HG02840 (cell line): ENCODE measurements around the gene ARHGAP4.
A peak's percentile ranks its signal among the peaks of the same experiment; 100 is the strongest.

Source experiments
- ATAC-seq: cut with Tn5 transposase; IDR thresholded peaks from one replicate; pipeline ENCODE4 v1.9.1; 2021; ENCODE audit warnings: mild to moderate bottlenecking, moderate library complexity, moderate number of reproducible peaks; ENCODE audit not compliant: unreplicated experiment, low FRiP score

Gene ARHGAP4

GRCh38 chrX:153908219-153908860 is 17.7 kb downstream of the ARHGAP4 start:
- ATAC-seq: no peak

GRCh38 chrX:153907456-153907855 is 18.6 kb downstream of the ARHGAP4 start:
- no peak for ATAC-seq

DNA sequence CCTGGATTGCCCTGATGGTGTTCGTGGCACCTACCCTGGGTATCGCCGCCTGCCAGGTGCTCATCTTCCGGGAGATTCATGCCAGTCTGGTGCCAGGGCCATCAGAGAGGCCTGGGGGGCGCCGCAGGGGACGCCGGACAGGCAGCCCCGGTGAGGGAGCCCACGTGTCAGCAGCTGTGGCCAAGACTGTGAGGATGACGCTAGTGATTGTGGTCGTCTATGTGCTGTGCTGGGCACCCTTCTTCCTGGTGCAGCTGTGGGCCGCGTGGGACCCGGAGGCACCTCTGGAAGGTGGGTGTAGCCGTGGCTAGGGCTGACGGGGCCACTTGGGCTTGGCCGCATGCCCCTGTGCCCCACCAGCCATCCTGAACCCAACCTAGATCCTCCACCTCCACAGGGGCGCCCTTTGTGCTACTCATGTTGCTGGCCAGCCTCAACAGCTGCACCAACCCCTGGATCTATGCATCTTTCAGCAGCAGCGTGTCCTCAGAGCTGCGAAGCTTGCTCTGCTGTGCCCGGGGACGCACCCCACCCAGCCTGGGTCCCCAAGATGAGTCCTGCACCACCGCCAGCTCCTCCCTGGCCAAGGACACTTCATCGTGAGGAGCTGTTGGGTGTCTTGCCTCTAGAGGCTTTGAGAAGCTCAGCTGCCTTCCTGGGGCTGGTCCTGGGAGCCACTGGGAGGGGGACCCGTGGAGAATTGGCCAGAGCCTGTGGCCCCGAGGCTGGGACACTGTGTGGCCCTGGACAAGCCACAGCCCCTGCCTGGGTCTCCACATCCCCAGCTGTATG is 19.7 kb downstream of the ARHGAP4 start:
- ATAC-seq: no peak

GRCh38 chrX:153905481-153906095 is 20.5 kb downstream of the ARHGAP4 start:
- ATAC-seq: no peak

DNA sequence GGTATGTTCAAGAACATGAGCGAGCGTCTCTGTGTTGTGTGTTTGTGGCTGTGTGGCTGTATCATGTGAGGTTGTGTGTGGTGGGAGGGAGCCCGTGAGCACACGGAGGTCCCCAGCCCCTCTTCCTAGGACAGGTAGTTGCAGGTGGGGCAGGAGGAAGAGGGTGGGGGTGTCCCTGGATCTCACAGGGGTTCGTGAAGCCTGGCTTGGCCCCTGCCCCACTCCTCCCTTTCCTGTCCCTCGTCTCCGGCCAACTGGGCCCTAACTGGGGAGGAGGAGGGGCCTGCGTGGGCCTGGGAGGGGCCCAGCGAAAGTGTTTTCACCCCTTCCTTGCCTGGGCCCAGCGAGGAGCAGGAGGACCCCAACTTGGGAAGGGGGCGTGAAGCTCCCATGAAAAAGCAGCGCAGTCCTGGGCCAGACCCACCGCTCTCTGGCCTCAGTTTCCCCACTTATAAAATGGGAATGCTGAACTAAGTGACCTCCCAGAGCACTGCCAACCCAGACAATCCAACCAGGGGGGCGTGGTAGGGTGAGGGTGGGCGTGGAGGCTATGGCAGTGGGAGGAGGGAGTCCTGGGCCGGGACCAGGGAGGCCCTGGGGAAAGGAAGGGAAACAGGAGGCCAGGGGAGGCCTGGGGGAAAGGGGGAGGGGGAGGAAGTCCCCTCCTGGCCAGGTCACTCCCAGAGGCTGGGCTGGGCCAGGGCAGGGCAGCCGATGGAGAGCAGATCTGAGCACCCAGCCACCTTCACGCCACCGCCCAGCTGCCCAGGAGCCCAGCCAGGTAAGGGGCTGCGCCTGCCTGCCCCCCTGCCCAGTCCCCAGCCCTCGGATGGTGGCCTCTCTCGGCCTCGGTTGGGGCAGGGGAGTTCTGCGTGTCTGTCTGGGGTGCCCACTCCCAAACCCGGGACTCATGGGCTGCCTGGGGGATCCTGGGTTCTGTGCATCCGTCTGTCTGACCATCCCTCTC is 21.8 kb downstream of the ARHGAP4 start, which contains the start of gene AVPR2:
Gene AVPR2 (plus strand): TSS at position 683 of the 967 bp plus-strand sequence. CDS start 473 bp downstream, outside the sequence.
- no peak for ATAC-seq

GRCh38 chrX:153903238-153903980 is 22.7 kb downstream of the ARHGAP4 start:
- no peak for ATAC-seq

GRCh38 chrX:153902385-153902784 is 23.7 kb downstream of the ARHGAP4 start:
- ATAC-seq: no peak

GRCh38 chrX:153901753-153902140 is 24.3 kb downstream of the ARHGAP4 start:
- ATAC-seq: no peak

- peak; percentile 68 for ATAC-seq
Observed at GRCh38 chrX:153900831-153901752, 25.0 kb downstream of the ARHGAP4 start.

DNA sequence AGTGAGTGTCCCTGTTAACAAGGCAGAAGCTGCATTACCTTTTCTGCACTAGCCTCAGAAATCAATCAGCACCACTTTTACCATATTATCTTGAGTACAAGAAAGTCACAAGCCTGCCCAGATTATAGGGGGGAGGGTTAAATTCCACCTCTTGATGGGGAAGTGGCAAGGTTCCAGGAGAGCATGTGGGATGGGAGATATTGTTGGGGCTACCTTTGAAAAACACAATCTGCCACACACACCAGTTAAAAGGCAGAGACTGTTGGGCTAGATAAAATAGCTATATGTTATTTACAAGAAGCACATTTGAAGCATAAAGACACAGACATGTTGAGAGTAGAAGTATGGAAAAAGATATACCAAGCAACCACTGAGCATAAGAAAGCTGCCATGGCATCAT is 28.2 kb downstream of the ARHGAP4 start:
- ATAC-seq: no peak

- no peak for ATAC-seq
Observed at GRCh38 chrX:153889123-153889522, 36.9 kb downstream of the ARHGAP4 start.

DNA sequence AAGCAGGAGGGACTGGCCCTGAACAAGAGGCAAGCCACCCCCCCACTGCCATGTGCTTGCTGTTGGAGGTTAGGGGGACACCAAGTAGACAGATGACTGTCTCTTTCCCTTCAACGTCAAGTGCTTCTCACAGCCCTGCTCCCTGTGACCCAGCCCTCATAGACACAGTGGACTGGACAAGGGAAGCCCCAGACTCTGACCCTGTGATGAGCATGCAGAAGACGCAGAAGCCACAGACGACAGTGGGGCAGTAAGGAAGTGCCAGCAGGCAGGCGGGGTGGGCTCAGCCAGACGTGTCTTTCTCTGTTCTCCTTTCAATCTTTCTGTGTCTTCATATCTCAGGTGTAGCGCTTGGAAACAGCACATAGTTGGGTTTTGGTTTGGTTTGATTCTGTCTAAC is 37.7 kb downstream of the ARHGAP4 start:
- no peak for ATAC-seq

DNA sequence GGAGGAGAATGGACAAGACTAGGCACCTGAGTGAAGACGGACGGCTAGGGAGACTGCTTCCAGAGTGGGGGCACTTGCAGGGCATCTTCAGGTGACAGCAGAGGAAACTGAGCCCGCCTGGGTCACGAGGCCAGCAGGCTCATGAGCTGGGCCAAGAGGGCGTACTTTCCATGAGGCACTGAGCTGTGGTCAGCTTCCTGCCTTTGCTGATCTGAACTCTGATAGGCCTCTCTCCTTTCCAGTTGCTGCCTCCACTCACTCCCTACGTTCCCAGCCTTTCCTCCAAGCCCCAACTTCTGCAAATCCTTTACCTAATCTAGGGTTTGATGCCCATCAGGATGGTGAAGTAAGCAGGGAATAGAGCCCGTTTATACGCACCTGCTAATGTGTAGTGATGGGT is 38.7 kb downstream of the ARHGAP4 start:
- no peak for ATAC-seq

DNA sequence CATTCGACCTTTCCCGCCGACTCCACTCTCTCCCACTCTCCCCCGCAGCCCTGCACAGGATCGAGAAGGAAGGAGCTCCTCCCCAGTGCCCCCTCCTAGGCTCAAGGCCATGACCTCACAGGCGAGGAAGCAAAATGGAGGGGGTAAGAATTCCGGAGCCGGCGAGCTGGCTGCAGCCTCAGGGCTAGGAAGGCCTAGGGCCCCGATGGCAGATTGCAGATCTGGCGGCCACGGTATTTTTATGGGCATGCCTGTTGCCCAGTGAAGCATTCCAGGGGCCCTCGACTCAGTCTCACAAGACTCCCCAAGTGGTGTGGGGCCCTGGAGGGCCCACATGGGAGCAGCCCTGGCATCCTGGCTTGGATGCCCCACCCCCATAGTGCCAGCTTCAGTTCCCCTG is 39.1 kb downstream of the ARHGAP4 start:
- no peak for ATAC-seq

DNA sequence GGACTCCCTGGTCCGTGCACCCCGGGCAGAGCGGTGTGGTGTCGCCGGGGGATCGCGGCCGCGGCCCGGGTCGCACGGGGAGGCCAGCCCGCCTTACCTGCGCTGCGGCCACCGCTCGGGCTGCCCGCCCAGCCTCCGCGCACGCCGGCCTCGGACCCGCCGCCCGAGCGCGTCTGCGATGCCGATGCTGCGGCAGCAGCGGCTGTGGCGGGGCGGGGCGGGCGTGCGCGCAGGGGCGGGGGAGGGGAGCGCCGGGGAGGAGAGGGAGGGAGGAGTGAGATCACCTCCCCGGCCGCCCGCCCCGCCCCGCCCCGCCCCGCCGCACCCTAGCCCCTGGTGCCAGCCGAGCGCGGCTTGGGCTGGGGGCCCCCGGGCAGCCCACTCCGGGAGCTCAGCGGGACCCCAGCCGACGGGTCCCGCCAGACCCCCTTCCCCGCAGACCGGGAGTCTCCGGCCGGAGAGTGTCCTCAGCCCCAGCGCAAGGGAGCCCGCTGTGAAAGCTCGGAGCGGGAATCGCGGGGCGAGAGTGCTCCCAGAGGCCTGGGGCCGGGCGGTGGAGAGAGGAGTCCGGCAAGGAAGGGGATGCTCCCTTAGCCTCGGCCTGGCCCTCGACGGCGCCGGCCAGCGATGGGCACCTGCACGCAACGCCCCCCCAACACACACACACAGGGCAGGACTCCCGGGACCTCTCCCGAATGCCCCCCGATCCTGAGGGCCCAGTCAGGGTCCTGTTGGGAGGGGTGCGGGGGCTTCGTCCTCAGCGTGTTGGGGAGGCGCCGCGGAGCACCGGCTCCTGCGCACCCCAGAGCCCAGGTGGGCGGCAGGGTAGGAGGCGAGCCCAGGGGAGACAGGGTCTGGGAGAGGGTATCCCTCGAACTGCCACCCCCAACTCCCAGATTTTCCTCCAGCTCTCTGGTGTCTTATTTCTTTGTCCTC is 39.8 kb downstream of the ARHGAP4 start, which contains the start of gene L1CAM:
Gene L1CAM (minus strand): TSS at position 206 of the 936 bp plus-strand sequence. CDS start 10,337 bp downstream, outside the sequence.
- ATAC-seq: no peak

DNA sequence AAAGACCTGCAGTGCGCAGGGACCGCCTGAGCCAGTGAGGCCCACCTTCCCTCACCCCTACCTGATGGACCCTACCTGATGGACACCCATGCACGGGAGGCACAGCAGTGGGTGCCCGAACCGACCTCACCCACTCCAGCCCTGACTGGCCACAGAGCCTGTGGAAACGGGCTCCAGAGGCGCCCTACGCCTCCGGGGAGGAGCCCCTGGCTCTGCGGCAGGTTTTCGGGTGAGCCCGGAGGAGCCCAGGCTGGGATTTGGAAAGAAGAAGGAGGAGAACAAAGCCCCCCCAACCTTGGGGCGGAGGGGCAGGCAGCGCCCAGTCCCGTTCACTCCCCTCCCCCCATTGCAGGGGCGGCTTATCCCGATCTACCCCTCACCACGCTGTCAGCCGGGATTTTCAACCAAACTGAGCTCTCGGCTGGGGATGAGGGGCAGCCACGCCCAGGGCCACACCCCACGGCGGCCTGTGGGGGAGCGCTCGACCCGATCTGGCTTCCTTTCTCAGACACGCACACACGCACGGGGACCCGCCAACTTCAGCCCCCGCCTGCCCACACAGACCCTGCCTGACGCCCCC is 40.8 kb downstream of the ARHGAP4 start:
- ATAC-seq: no peak

DNA sequence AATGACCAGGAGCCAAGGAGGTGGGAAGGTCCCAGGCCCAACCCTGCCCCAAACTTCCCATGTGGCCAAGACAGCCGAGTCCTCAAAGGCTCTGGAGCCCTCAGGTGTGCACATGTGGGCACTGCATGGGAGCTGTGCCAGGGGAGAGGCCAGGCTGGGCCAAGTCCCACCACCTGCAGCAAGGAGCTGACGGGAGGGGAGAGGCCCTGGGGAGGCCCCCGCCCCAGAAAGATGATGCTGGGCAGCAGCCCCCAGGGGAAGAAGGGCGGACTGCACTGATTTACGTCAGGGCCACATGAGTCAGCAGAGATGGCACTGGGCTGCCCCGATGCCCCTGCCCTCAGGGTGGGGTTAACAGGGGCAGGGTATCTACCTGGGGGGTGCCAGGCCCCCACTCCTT is 41.5 kb downstream of the ARHGAP4 start:
- no peak for ATAC-seq
